HepG2 (cell line): ENCODE results near the gene FGGY. TPM values are rescaled to one million over a fixed set of nuclear protein-coding genes. Genes with fewer than 3 reads are reported as not detected.

ENCODE experiments used
- ADNP ChIP-seq: sonication (generic); formaldehyde crosslinking; IDR thresholded peaks from 2 replicates; pipeline ENCODE4 v1.4.0; 2020; ENCODE audit warnings: missing genetic modification reagents
- ASH2L ChIP-seq: fragments of 300-600, 200-600 bp; sonication (generic); IDR thresholded peaks from 2 replicates; pipeline ENCODE4 v1.7.0; 2017; ENCODE audit warnings: low read depth, mild to moderate bottlenecking, moderate library complexity, mixed read lengths, low read length; ENCODE audit not compliant: insufficient read length
- CCDC6 ChIP-seq: sonication (generic); formaldehyde crosslinking; IDR thresholded peaks from 2 replicates; pipeline ENCODE4 v1.8.1; 2022; ENCODE audit warnings: mild to moderate bottlenecking, missing genetic modification reagents, moderate library complexity
- CREM ChIP-seq, 2 experiments: sonication (generic) in 1 of 2; formaldehyde crosslinking in 1 of 2; IDR thresholded peaks; 2 replicates each; pipeline versions ENCODE4 v1.4.0 to v1.6.1; 2016 to 2020; ENCODE audit warnings: antibody characterized with exemption in 1 of 2, mild to moderate bottlenecking in 1 of 2, missing genetic modification reagents in 1 of 2
- EP300 ChIP-seq, 3 experiments: sonication (generic) in 1 of 3; formaldehyde crosslinking in 1 of 3; IDR thresholded peaks; 2 replicates each; pipeline versions ENCODE4 v1.5.1 to v1.6.1; 2011 to 2020; ENCODE audit warnings: low read depth in 2 of 3, low read length in 2 of 3, borderline replicate concordance in 1 of 3, improper control_type of control experiment in 1 of 3, mild to moderate bottlenecking in 1 of 3, missing genetic modification reagents in 1 of 3, moderate library complexity in 1 of 3
- FOXA3 ChIP-seq: IDR thresholded peaks from 2 replicates; pipeline ENCODE4 v1.6.1; 2016; ENCODE audit warnings: missing genetic modification reagents, missing compliant biosample characterization
- FOXO4 ChIP-seq: sonication (generic); formaldehyde crosslinking; conservative IDR thresholded peaks from 2 replicates; pipeline ENCODE4 v1.8.1; 2023; ENCODE audit warnings: missing genetic modification reagents
- HDAC2 ChIP-seq: sonication (generic); formaldehyde crosslinking; IDR thresholded peaks from 2 replicates; pipeline ENCODE4 v1.4.0; 2020; ENCODE audit warnings: missing genetic modification reagents
- ISL2 ChIP-seq: sonication (generic); formaldehyde crosslinking; IDR thresholded peaks from 2 replicates; pipeline ENCODE4 v1.5.0; 2020; ENCODE audit warnings: missing genetic modification reagents
- KDM1A ChIP-seq: IDR thresholded peaks from 2 replicates; pipeline ENCODE4 v1.6.1; 2016; ENCODE audit warnings: missing compliant biosample characterization
- MAFK ChIP-seq, 2 experiments: IDR thresholded peaks in 1 of 2; conservative IDR thresholded peaks in 1 of 2; 2 replicates each; pipeline ENCODE4 v1.6.1; 2011; ENCODE audit warnings: improper control_type of control experiment in 2 of 2, low read length in 2 of 2
- MATR3 ChIP-seq: sonication (generic); formaldehyde crosslinking; IDR thresholded peaks from 2 replicates; pipeline ENCODE4 v1.4.0; 2020; ENCODE audit warnings: missing genetic modification reagents
- MYC ChIP-seq: sonication (generic); formaldehyde crosslinking; IDR thresholded peaks from 2 replicates; pipeline ENCODE4 v1.9.0; 2021; ENCODE audit warnings: missing genetic modification reagents, borderline replicate concordance
- NCOA1 ChIP-seq: sonication (generic); formaldehyde crosslinking; IDR thresholded peaks from 2 replicates; pipeline ENCODE4 v1.9.0; 2021; ENCODE audit warnings: missing genetic modification reagents
- NCOA2 ChIP-seq: sonication (generic); formaldehyde crosslinking; IDR thresholded peaks from 2 replicates; pipeline ENCODE4 v1.8.0; 2022; ENCODE audit warnings: inconsistent platforms
- NFIC ChIP-seq: IDR thresholded peaks from 2 replicates; pipeline ENCODE4 v1.6.1; 2012; ENCODE audit warnings: mild to moderate bottlenecking, low read length, inconsistent platforms
- PPARG ChIP-seq: conservative IDR thresholded peaks from 2 replicates; pipeline ENCODE4 v1.6.1; 2016; ENCODE audit warnings: missing biosample characterization, missing genetic modification reagents
- RARG ChIP-seq: sonication (generic); formaldehyde crosslinking; IDR thresholded peaks from 2 replicates; pipeline ENCODE4 v1.4.0; 2020; ENCODE audit warnings: low read depth, mild to moderate bottlenecking, missing genetic modification reagents
- RFXANK ChIP-seq: IDR thresholded peaks from 2 replicates; pipeline ENCODE4 v1.6.1; 2016
- SAP130 ChIP-seq: IDR thresholded peaks from 2 replicates; pipeline ENCODE4 v1.6.1; 2016; ENCODE audit warnings: low read depth
- SATB2 ChIP-seq: sonication (generic); formaldehyde crosslinking; IDR thresholded peaks from 2 replicates; pipeline ENCODE4 v1.5.0; 2020; ENCODE audit warnings: missing genetic modification reagents
- SRY ChIP-seq: sonication (generic); formaldehyde crosslinking; IDR thresholded peaks from 2 replicates; pipeline ENCODE4 v1.8.0; 2022; ENCODE audit warnings: mild to moderate bottlenecking, missing genetic modification reagents
- TAF15 ChIP-seq: fragments of 200-400 bp; formaldehyde crosslinking; IDR thresholded peaks from one replicate; pipeline ENCODE4 v1.6.1; 2018; ENCODE audit warnings: mild to moderate bottlenecking, low read depth, low read length; ENCODE audit not compliant: poor library complexity, severe bottlenecking
- ZFP82 ChIP-seq: sonication (generic); formaldehyde crosslinking; IDR thresholded peaks from 2 replicates; pipeline ENCODE4 v1.5.1; 2020; ENCODE audit warnings: mild to moderate bottlenecking, missing genetic modification reagents, borderline replicate concordance
- ZMYM2 ChIP-seq: sonication (generic); formaldehyde crosslinking; IDR thresholded peaks from 2 replicates; pipeline ENCODE4 v1.8.0; 2022; ENCODE audit warnings: mild to moderate bottlenecking, missing genetic modification reagents
- ZNF34 ChIP-seq: sonication (generic); formaldehyde crosslinking; IDR thresholded peaks from 2 replicates; pipeline ENCODE4 v1.4.0; 2020; ENCODE audit warnings: mild to moderate bottlenecking, missing genetic modification reagents, borderline replicate concordance
- ZNF629 ChIP-seq: sonication (generic); formaldehyde crosslinking; conservative IDR thresholded peaks from 2 replicates; pipeline ENCODE4 v1.5.0; 2020; ENCODE audit warnings: missing genetic modification reagents
- ZNF644 ChIP-seq: IDR thresholded peaks from 2 replicates; pipeline ENCODE4 v1.6.1; 2016; ENCODE audit warnings: low read depth
- ZNF841 ChIP-seq: sonication (generic); formaldehyde crosslinking; IDR thresholded peaks from 2 replicates; pipeline ENCODE4 v1.8.1; 2023; ENCODE audit warnings: missing genetic modification reagents, borderline replicate concordance
- ZNF878 ChIP-seq: sonication (generic); formaldehyde crosslinking; IDR thresholded peaks from 2 replicates; pipeline ENCODE4 v1.8.1; 2023; ENCODE audit warnings: mild to moderate bottlenecking, missing genetic modification reagents, moderate library complexity
- ZSCAN21 ChIP-seq: sonication (generic); formaldehyde crosslinking; IDR thresholded peaks from 2 replicates; pipeline ENCODE4 v1.8.0; 2022; ENCODE audit warnings: mild to moderate bottlenecking, missing genetic modification reagents, moderate library complexity, borderline replicate concordance
- ZSCAN9 ChIP-seq: IDR thresholded peaks from 2 replicates; pipeline ENCODE4 v1.6.1; 2016; ENCODE audit warnings: borderline replicate concordance
- polyA plus RNA-seq, 8 experiments: library from polyadenylated mRNA; depleted of rRNA in 3 of 8; stranded (reverse) in 7 of 8; unstranded in 1 of 8; fragments of >200 nt; fragmentation: Illumina TruSeq in 4 of 8; extraction: Trizol in 4 of 8; gene quantifications; 2 replicates each; pipeline versions ENCODE4 v1.2.1 to v1.2.3, GENCODE V29; 2011 to 2016; ENCODE audit warnings: low read depth in 4 of 8, missing spikeins in 1 of 8, mixed read lengths in 1 of 8; ENCODE audit not compliant: insufficient read depth in 1 of 8
- total RNA-seq, 5 experiments: library from RNA; depleted of rRNA; stranded (reverse); fragments of >200 nt; fragmentation: Illumina TruSeq; extraction: Trizol; gene quantifications; 2 replicates each; pipeline ENCODE4 v1.2.3, GENCODE V29; 2016; ENCODE audit warnings: low read depth in 1 of 5

FGGY gene
- total and polyA plus RNA-seq, 2 of the 13 experiments (the other 11 are each of a cell fraction or from before 2014, with no cell fraction given): 15.7 to 27.5 TPM

- TF ChIP-seq MATR3 (CRISPR knock-in tag): no peak
- TF ChIP-seq ZMYM2 (CRISPR knock-in tag): peak; percentile 66; the same call in 1 of the 2 replicates
- no peak for TF ChIP-seq TAF15
- peak; percentile 40; the same call in 1 of the 2 replicates for TF ChIP-seq NFIC
- no peak for TF ChIP-seq RARG (CRISPR knock-in tag)
- peak; percentile 65; the same call in 1 of the 2 replicates for TF ChIP-seq FOXA3
- TF ChIP-seq CCDC6 (CRISPR knock-in tag): no peak
- TF ChIP-seq MYC: no peak
- 0 out of 2 replicates have a peak, but pooled peaks have one; percentile 52 for TF ChIP-seq ADNP (CRISPR knock-in tag)
- peak; percentile 41; the same call in 1 of the 2 replicates for TF ChIP-seq NCOA2 (CRISPR knock-in tag)
- TF ChIP-seq ZNF878: no peak
- no peak for TF ChIP-seq SATB2 (CRISPR knock-in tag)
- no peak for TF ChIP-seq NCOA1 (CRISPR knock-in tag)
- TF ChIP-seq SRY (CRISPR knock-in tag): no peak
- no peak for TF ChIP-seq ZNF34 (CRISPR knock-in tag)
- no peak for TF ChIP-seq ZNF841 (CRISPR knock-in tag)
- TF ChIP-seq ZNF629: no peak
- peak; percentile 17 to 81; a peak in 1 of 4 replicates for TF ChIP-seq EP300 (IDR thresholded peaks at IDR 0.05; ENCODE audit: low read depth in 2 of 2, low read length in 2 of 2)
- peak; percentile 48; the same call in 1 of the 2 replicates for TF ChIP-seq EP300 (CRISPR knock-in tag; IDR thresholded peaks at IDR 0.05; ENCODE audit: borderline replicate concordance)
- 0 out of 2 replicates have a peak, but pooled peaks have one; percentile 37 for TF ChIP-seq RFXANK (CRISPR knock-in tag)
- TF ChIP-seq ZSCAN21: peak; percentile 97
- TF ChIP-seq ASH2L: no peak
- peak; percentile 71 for TF ChIP-seq PPARG (CRISPR knock-in tag)
- peak; percentile 84; the same call in 1 of the 2 replicates for TF ChIP-seq KDM1A
- TF ChIP-seq HDAC2: peak; percentile 65
- TF ChIP-seq FOXO4 (CRISPR knock-in tag): 0 out of 2 replicates have a peak, but pooled peaks have one; percentile 59
- TF ChIP-seq ZNF644 (CRISPR knock-in tag): peak; percentile 75
- 0 out of 2 replicates have a peak, but pooled peaks have one; percentile 21 for TF ChIP-seq CREM (IDR thresholded peaks at IDR 0.05)
- no peak for TF ChIP-seq CREM (CRISPR knock-in tag; IDR thresholded peaks at IDR 0.05)
- TF ChIP-seq ISL2 (CRISPR knock-in tag): no peak; the same call in 1 of the 2 replicates
- peak; percentile 65; the same call in 1 of the 2 replicates for TF ChIP-seq ZSCAN9 (CRISPR knock-in tag)
- no peak for TF ChIP-seq ZFP82
- 0 out of 2 replicates have a peak, but pooled peaks have one; percentile 32 for TF ChIP-seq SAP130 (CRISPR knock-in tag)
- peak in 1 of 2 experiments; percentile 22; a peak in 1 of 4 replicates for TF ChIP-seq MAFK (conservative IDR thresholded peaks at IDR 0.05 in 1 of 2, IDR thresholded peaks at IDR 0.05 in 1 of 2; ENCODE audit: low read length in 2 of 2)
Observed at GRCh38 chr1:59657873-59658465, 361.1 kb downstream of the FGGY start (continued).
